Stimulated activated CD8-positive, alpha-beta memory T cell treated with anti-CD3 and anti-CD28 coated beads, Interleukin-7, amount 100 ng/mL, for 48 hours (primary cell): ENCODE data around the gene INPP5A.
"Not testable (repeated sequence)": the region's sequence is repeated elsewhere in the genome, so short reads cannot be mapped to it uniquely, and the experiment has no call there.

Experiments
- DNase-seq, 2 donors: peaks; one replicate each; pipeline ENCODE4 v3.0.0-alpha.2; 2020; ENCODE audit warnings: low read depth in 1 of 2; ENCODE audit errors: extremely low read depth in 1 of 2

INPP5A gene

GRCh38 chr10:132537684-132538001 lies at the start of gene INPP5A:
TSS of gene INPP5A (plus strand) at chr10:132537787. CDS start at chr10:132538097, 310 bp downstream.
- DNase-seq, result no peak

- no peak for DNase-seq
These were observed 49.3 kb upstream of the INPP5A start for GRCh38 chr10:132488231-132488821.

- no peak for DNase-seq
These were observed 48.4 kb upstream of the INPP5A start for GRCh38 chr10:132489053-132489703.

- no peak for DNase-seq
These were observed 47.7 kb upstream of the INPP5A start for GRCh38 chr10:132489704-132490534.

- not testable (repeated sequence) for DNase-seq
These were observed 46.1 kb upstream of the INPP5A start for GRCh38 chr10:132491534-132491933.

GRCh38 chr10:132492323-132493025 lies 45.1 kb upstream of the INPP5A start:
- DNase-seq, result no peak

- no peak for DNase-seq
These were observed 44.3 kb upstream of the INPP5A start for GRCh38 chr10:132493246-132493755.

- no peak for DNase-seq
These were observed 43.8 kb upstream of the INPP5A start for GRCh38 chr10:132493756-132494290.

- DNase-seq, result no peak
These were observed 42.5 kb upstream of the INPP5A start for GRCh38 chr10:132494866-132495630.

- DNase-seq, result no peak
These were observed 41.1 kb upstream of the INPP5A start for GRCh38 chr10:132496360-132497062.

GRCh38 chr10:132497063-132497680 lies 40.4 kb upstream of the INPP5A start:
- no peak for DNase-seq

GRCh38 chr10:132497861-132498561 lies 39.6 kb upstream of the INPP5A start:
- no peak for DNase-seq

- no peak for DNase-seq
These were observed 38.8 kb upstream of the INPP5A start for GRCh38 chr10:132498562-132499366.

GRCh38 chr10:132499367-132499685 lies 38.3 kb upstream of the INPP5A start:
- DNase-seq, result no peak

- no peak for DNase-seq
These were observed 36.7 kb upstream of the INPP5A start for GRCh38 chr10:132500781-132501415.

- DNase-seq, result no peak
These were observed 34.9 kb upstream of the INPP5A start for GRCh38 chr10:132502544-132503300.
